DOHH2 (cell line): ENCODE measurements around the gene CASP2.

Experiments used
- CTCF ChIP-seq: fragments of 200-600 bp; sonication (generic); IDR thresholded peaks from one replicate; pipeline ENCODE4 v1.5.1; 2014; ENCODE audit warnings: antibody characterized with exemption, mild to moderate bottlenecking, low read depth, low read length; ENCODE audit not compliant: poor library complexity, severe bottlenecking
- EZH2phosphoT487 ChIP-seq: fragments of 200-600 bp; sonication (generic); IDR thresholded peaks from 2 replicates; pipeline ENCODE4 v1.6.1; 2017; ENCODE audit warnings: borderline replicate concordance, mild to moderate bottlenecking, antibody characterized with exemption, low read length, moderate library complexity, mixed read lengths

DNA sequence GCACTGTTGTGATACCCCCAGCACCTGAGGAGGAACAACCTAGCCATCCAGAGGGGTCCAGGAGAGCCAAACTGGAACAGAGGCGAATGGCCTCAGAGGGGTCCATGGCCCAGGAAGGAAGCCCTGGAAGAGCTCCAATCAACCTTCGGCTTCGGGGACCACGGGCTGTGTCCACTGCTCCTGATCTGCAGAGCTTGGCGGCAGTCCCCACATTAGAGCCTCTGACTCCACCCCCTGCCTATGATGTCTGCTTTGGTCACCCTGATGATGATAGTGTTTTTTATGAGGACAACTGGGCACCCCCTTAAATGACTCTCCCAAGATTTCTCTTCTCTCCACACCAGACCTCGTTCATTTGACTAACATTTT lies 1.6 kb upstream of the CASP2 start:
- TF ChIP-seq EZH2phosphoT487 = no peak
- TF ChIP-seq CTCF = no peak
